ENCODE results near the gene MAMSTR. TPM values are rescaled to one million over a fixed set of nuclear protein-coding genes. Genes with fewer than 3 reads are reported as not detected.

The MAMSTR gene
- total RNA-seq, 1 donor from 2014 or later = 0.78 TPM

- H3K9me3 Mint-ChIP-seq = peaks cover 13% of the 10 kb centered on the region
- peaks cover 34% of the 10 kb centered on the region for H3K4me1 Mint-ChIP-seq
- peaks cover 11% of the 10 kb centered on the region for H3K36me3 Mint-ChIP-seq (ENCODE audit: low read depth)
- no peaks in the 10 kb centered on the region for H3K27me3 Mint-ChIP-seq
- intact Hi-C loops (cut with micrococcal nuclease) = loop anchor here (1.0 to 10.0 kb wide), 2 partner anchors 11 to 730 kb away; partner anchors contain the start of genes ALDH16A1 and PIH1D1
- CTCF ChIA-PET = interaction anchor here (1.0 to 2.2 kb wide), 3 partner anchors 7 to 246 kb away, joined by 3 to 5 read pairs (median 3); no protein-coding TSS in a partner anchor
- POLR2A ChIA-PET = interaction anchor here (0.6 to 2.4 kb wide), 7 partner anchors 9 to 361 kb away, joined by 3 to 13 read pairs (median 4); partner anchors contain the start of genes HSD17B14, RUVBL2, SYNGR4 and TMEM143
- peak overlapping the region; percentile 64 for H3K4me3 Mint-ChIP-seq
- DNase-seq = no peak
- peak overlapping the region; percentile 79 for H3K27ac Mint-ChIP-seq
- TF ChIP-seq CTCF (IDR thresholded peaks at IDR 0.05) = no peak
- ATAC-seq (ENCODE audit: low read depth) = peak; percentile 50
These were observed 5.5 kb upstream of the MAMSTR start for GRCh38 chr19:48724796-48725753.

GRCh38 chr19:48722196-48722708, 2.7 kb upstream of the MAMSTR start:
- ChIA-PET CTCF (no interaction called here), POLR2A (interaction anchor here (0.7 to 2.0 kb wide), 2 partner anchors 16 to 1591 kb away, joined by 6 to 8 read pairs; partner anchors contain the start of gene SAE1)
- no peak for TF ChIP-seq CTCF (IDR thresholded peaks at IDR 0.05)
- Mint-ChIP-seq H3K4me3 (no peak overlapping the region), H3K36me3 (ENCODE audit: low read depth) (peaks cover 11% of the 10 kb centered on the region), H3K9me3 (peaks cover 11% of the 10 kb centered on the region), H3K4me1 (peaks cover 30% of the 10 kb centered on the region), H3K27me3 (no peaks in the 10 kb centered on the region), H3K27ac (no peak overlapping the region)
- no peak for ATAC-seq (ENCODE audit: low read depth)
- intact Hi-C loops (cut with micrococcal nuclease) = loop anchor here (10.0 kb wide), 1 partner anchor 733 kb away; the partner anchor contains the start of genes ALDH16A1 and PIH1D1
- no peak for DNase-seq

- H3K9me3 Mint-ChIP-seq = peaks cover 6% of the 10 kb centered on the region
These were observed 1.2 kb upstream of the MAMSTR start for GRCh38 chr19:48720613-48721296.

GRCh38 chr19:48720251-48720612, 707 bp upstream of the MAMSTR start:
- DNase-seq = no peak
- Mint-ChIP-seq H3K4me3 (peak overlapping the region; percentile 95), H3K4me1 (peaks cover 22% of the 10 kb centered on the region), H3K27me3 (no peaks in the 10 kb centered on the region), H3K27ac (peak overlapping the region; percentile 92), H3K9me3 (peaks cover 5% of the 10 kb centered on the region), H3K36me3 (ENCODE audit: low read depth) (peaks cover 6% of the 10 kb centered on the region)
- POLR2A ChIA-PET = interaction anchor here (0.6 to 2.0 kb wide), 5 partner anchors 16 to 471 kb away, joined by 3 to 8 read pairs (median 4); partner anchors contain the start of genes RPL18 and SPHK2
- no peak for ATAC-seq (ENCODE audit: low read depth)
- no peak for TF ChIP-seq CTCF (IDR thresholded peaks at IDR 0.05)
- intact Hi-C loops (cut with micrococcal nuclease) = loop anchor here (1.0 to 10.0 kb wide), 3 partner anchors 18 to 1157 kb away; partner anchors contain the start of genes AKT1S1, ALDH16A1, PIH1D1 and TBC1D17
- CTCF ChIA-PET = no interaction called here

More at GRCh38 chr19:48720613-48721296, 1.2 kb upstream of the MAMSTR start:
- DNase-seq (peak; percentile 81), ATAC-seq (ENCODE audit: low read depth) (peak; percentile 86)
- POLR2A ChIA-PET = interaction anchor here (0.5 to 2.0 kb wide), 7 partner anchors 15 to 1088 kb away, joined by 3 to 10 read pairs (median 4); partner anchors contain the start of genes RPL18 and SPHK2
- CTCF ChIA-PET = no interaction called here
- H3K36me3 Mint-ChIP-seq (ENCODE audit: low read depth) = peaks cover 6% of the 10 kb centered on the region
- no peaks in the 10 kb centered on the region for H3K27me3 Mint-ChIP-seq
- H3K4me1 Mint-ChIP-seq = peaks cover 24% of the 10 kb centered on the region
- intact Hi-C loops (cut with micrococcal nuclease) = loop anchor here (1.0 to 10.0 kb wide), 4 partner anchors 18 to 1156 kb away; partner anchors contain the start of genes AKT1S1, ALDH16A1, PIH1D1 and RPL18
- peak overlapping the region; percentile 92 for H3K27ac Mint-ChIP-seq
- peak overlapping the region; percentile 95 for H3K4me3 Mint-ChIP-seq
- no peak for TF ChIP-seq CTCF (IDR thresholded peaks at IDR 0.05)

All from activated B cell treated with CpG ODN at 0.5 μM for 24 hours (primary cell).